Measurements from ENCODE around the gene OR52I1.

Gene OR52I1

GRCh38 chr11:4577761-4578160 is 16.1 kb upstream of the OR52I1 start:
- TF ChIP-seq CTCF (IDR thresholded peaks at IDR 0.05; ENCODE audit: insufficient read depth, low read length), result no peak
- TF ChIP-seq GABPA (IDR thresholded peaks at IDR 0.05; ENCODE audit: low read depth), result no peak
- no peak for TF ChIP-seq REST (IDR thresholded peaks at IDR 0.05; ENCODE audit: insufficient replicate concordance, low read depth)
- no peak for TF ChIP-seq POLR2AphosphoS5 (IDR thresholded peaks at IDR 0.05; ENCODE audit: low read depth)
- TF ChIP-seq SPI1 (IDR thresholded peaks at IDR 0.05; ENCODE audit: borderline replicate concordance, low read depth), result no peak
- no peak for DNase-seq (ENCODE audit: low read depth in 1 of 2, low spot score in 1 of 2)
- peaks cover 18% of the 10 kb centered on the region for H3K27me3 ChIP-seq (ENCODE audit: insufficient read depth, poor library complexity, severe bottlenecking)

GRCh38 chr11:4578624-4579023 is 15.2 kb upstream of the OR52I1 start:
- Histone ChIP-seq H3K4me3 (replicated peaks; ENCODE audit: insufficient read depth, low read length) (no peak overlapping the region), H3K27ac (replicated peaks) (no peak overlapping the region), H3K27me3 (ENCODE audit: insufficient read depth, poor library complexity, severe bottlenecking) (peaks cover 18% of the 10 kb centered on the region)
- TF ChIP-seq REST (IDR thresholded peaks at IDR 0.05; ENCODE audit: insufficient replicate concordance, low read depth), result no peak
- no peak for TF ChIP-seq POLR2AphosphoS5 (IDR thresholded peaks at IDR 0.05; ENCODE audit: low read depth)
- DNase-seq (ENCODE audit: low read depth in 1 of 2, low spot score in 1 of 2), result no peak

More at GRCh38 chr11:4577761-4578160, 16.1 kb upstream of the OR52I1 start:
- Histone ChIP-seq H3K4me3 (replicated peaks; ENCODE audit: insufficient read depth, low read length) (no peak overlapping the region), H3K27ac (replicated peaks) (no peak overlapping the region)

- H3K27ac ChIP-seq (replicated peaks), result no peak overlapping the region
- TF ChIP-seq GABPA (IDR thresholded peaks at IDR 0.05; ENCODE audit: low read depth), result no peak
- TF ChIP-seq REST (IDR thresholded peaks at IDR 0.05; ENCODE audit: insufficient replicate concordance, low read depth), result no peak
- TF ChIP-seq SPI1 (IDR thresholded peaks at IDR 0.05; ENCODE audit: borderline replicate concordance, low read depth), result no peak
- TF ChIP-seq POLR2AphosphoS5 (IDR thresholded peaks at IDR 0.05; ENCODE audit: low read depth), result no peak
- no peak for TF ChIP-seq CTCF (IDR thresholded peaks at IDR 0.05; ENCODE audit: insufficient read depth, low read length)
- DNase-seq (ENCODE audit: low read depth in 1 of 2, low spot score in 1 of 2), result no peak
- H3K4me3 ChIP-seq (replicated peaks; ENCODE audit: insufficient read depth, low read length), result no peak overlapping the region
- peaks cover 18% of the 10 kb centered on the region for H3K27me3 ChIP-seq (ENCODE audit: insufficient read depth, poor library complexity, severe bottlenecking)
These were observed 13.7 kb upstream of the OR52I1 start for GRCh38 chr11:4580124-4580523.

GRCh38 chr11:4581443-4581842 is 12.4 kb upstream of the OR52I1 start, which contains the start of gene OR52I2:
Gene OR52I2, plus strand, starts transcription at chr11:4581743.
- no peak for TF ChIP-seq REST (IDR thresholded peaks at IDR 0.05; ENCODE audit: insufficient replicate concordance, low read depth)
- no peak for TF ChIP-seq GABPA (IDR thresholded peaks at IDR 0.05; ENCODE audit: low read depth)
- no peak for TF ChIP-seq CTCF (IDR thresholded peaks at IDR 0.05; ENCODE audit: insufficient read depth, low read length)
- no peak for TF ChIP-seq SPI1 (IDR thresholded peaks at IDR 0.05; ENCODE audit: borderline replicate concordance, low read depth)
- no peak for TF ChIP-seq POLR2AphosphoS5 (IDR thresholded peaks at IDR 0.05; ENCODE audit: low read depth)
- DNase-seq (ENCODE audit: low read depth in 1 of 2, low spot score in 1 of 2), result no peak
- Histone ChIP-seq H3K27ac (replicated peaks) (no peak within 1 kb of the TSS), H3K27me3 (ENCODE audit: insufficient read depth, poor library complexity, severe bottlenecking) (peaks cover 17% of the 10 kb centered on the region), H3K4me3 (replicated peaks; ENCODE audit: insufficient read depth, low read length) (no peak within 1 kb of the TSS)
